ENCODE measurements around the gene ZNF862.
"Not testable (repeated sequence)": the region's sequence is repeated elsewhere in the genome, so short reads cannot be mapped to it uniquely, and the experiment has no call there.

ZNF862 gene

DNA sequence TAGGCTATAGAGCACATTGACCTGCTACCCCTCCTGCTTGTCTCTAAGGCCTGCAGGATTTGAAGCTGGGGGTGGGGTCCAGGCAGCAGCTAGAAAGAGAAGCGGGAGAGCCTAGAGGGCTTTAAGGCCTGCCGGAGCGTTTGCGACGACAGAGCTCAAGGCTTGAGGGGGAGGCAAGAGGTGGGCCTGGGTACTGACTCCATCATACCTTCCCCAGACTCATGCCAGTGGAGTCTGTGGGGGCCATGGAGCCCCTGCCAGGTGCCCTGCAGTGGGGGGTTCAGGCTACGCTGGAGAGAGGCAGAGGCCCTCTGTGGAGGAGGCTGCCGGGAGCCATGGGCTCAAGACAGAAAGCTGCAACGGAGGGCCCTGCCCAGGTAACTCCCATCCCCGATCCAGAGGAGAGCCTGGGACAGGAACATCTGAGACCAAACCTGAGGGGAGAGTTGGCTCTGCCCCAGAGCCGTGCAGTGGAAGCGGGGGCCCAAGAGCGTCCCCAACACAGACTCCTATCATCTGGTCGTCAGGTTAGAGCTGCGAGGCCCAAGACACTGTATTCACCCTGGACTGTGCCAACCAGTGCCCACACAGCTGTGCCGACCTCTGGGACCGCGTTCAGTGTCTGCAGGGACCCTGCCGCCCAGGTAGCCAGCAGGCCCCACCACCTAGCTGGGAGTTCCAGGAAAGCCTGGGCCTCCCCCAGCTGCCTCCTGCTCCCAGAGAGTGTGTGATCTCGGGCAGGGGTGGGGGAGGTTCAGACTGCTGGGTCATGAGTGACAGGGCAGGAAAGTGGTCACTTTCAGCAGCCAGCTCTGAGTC lies 13.2 kb upstream of the ZNF862 start:
- no peak for DNase-seq (ENCODE audit: low spot score)

DNA sequence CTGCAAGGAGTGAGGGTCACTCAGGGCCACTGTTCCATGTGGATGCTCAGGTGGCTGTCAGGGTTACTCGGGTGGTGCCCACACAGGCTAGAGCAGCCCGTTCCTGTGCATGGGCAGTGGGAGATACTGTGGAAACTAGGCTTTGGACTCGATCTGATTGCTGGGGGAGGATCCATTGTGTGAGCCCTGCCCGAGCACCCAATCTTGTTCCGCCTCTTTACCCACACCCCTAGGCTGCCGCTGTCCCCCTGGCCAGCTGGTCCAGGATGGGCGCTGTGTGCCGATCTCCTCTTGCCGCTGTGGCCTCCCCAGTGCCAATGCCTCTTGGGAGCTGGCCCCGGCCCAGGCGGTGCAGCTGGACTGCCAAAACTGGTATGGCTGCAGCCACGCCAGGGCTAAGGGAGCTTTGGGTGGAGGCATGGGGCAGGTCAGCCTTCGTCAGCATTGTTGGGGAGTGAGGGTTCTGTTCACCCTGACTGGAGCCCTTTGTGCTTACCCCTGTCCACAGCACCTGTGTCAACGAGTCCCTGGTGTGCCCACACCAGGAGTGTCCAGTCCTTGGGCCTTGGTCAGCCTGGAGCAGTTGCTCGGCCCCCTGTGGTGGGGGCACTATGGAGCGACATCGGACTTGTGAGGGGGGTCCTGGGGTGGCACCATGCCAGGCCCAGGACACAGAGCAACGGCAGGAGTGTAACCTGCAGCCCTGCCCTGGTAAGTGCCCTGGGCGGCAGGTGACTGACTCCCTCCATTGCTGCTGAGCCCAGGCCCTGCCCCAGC lies 12.4 kb upstream of the ZNF862 start:
- no peak for DNase-seq (ENCODE audit: low spot score)

DNA sequence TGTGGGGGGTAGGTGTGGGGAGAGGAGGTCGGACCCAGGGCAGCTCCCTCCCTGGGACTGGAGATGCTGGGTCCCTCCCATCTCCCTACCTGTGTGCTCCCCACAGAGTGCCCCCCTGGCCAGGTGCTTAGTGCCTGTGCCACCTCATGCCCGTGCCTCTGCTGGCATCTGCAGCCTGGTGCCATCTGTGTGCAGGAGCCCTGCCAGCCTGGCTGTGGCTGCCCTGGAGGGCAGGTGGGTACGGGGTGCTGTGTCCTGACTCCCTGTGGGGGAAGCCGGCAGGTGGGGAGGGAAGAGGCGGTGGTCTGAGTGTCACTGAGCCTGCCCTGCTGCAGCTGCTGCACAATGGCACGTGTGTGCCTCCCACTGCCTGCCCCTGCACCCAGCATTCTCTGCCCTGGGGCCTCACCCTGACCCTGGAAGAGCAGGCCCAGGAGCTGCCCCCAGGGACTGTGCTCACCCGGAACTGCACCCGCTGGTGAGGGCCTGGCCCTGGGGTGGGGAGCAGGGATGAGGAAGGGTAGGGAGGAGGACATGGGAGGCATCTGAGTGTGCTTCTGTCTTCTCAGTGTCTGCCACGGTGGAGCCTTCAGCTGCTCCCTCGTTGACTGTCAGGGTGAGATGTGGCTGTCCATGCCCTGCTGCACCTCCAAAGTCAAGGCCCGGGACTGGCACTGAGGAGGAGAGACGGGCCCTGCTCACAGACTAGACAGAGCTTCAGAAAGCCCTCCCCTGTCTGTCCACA lies 11.7 kb upstream of the ZNF862 start:
- no peak for DNase-seq (ENCODE audit: low spot score)

DNA sequence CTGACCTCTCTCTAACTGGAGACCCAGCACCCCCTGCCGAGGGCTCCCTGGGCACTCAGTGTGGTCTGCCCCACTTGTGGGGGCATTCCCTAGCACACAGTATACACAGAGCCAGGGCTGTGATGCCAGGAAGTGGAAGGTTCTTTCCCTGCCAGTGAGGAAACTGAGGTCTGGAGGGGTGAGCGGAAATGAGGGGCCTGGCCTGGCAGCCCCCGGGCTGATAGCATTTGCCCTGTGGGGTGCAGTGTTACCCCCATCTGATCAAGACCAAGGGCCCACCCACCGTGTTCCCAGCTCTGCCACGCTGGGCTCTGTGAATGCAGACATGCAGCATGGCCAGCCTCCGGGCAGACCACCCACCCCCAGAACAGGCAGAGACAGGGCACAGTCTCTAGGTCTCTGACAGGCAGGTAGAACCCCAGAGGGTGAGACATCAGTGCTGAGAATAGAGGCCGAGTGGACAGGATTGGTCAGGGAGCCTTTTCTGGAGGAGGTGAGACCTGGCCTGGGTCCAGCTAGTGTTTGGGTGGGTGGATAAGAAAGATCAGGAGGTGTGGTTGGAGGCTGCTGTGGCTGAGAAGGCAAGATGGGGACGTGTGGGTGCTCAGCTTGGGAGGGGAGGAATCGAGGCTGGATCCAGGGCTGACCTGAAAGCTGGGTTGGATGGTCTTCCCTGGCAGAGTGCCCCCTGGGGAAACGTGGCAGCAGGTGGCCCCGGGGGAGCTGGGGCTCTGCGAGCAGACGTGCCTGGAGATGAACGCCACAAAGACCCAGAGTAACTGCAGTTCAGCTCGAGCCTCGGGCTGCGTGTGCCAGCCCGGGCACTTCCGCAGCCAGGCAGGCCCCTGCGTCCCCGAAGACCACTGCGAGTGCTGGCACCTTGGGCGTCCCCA lies 10.8 kb upstream of the ZNF862 start:
- DNase-seq (ENCODE audit: low spot score): no peak

DNA sequence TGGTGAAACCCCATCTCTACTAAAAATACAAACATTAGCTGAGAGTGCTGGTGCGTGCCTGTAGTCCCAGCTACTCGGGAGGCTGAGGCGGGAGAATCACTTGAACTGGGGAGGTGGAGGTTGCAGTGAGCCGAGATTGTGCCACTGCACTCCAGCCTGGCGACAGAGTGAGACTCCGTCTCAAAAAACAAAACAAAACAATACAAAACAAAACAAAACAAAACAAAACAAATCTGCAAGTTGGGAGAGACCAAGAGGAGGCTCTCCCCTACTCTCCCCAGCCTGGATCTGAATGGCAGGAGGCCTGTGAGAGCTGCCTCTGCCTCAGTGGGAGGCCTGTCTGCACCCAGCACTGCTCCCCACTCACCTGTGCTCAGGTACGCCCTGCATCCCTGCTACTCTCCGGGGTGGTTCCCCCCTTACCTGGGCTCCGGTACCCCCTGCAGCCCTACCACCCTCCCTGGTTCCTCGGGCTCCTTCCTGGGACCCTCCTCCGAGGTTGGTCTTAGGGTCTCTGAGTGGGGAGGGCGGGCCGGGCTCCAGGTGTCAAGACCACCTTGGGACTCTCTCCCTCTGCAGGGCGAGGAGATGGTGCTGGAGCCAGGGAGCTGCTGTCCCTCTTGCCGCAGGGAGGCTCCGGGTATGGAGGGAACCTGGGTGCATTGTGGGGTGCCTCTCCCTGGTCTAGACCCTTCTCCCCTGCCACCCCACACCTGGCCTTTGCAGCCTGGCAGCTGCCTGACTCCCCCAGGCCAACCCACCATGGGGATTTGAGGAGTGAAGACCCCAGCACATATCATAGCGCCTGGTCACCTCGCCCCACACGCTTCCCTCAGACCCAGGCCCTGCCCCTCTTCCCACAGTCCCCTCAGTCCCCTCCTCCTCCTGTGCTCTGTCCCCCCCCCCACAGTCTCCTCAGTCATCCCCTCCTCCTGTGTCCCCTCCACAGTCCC lies 9.5 kb upstream of the ZNF862 start:
- no peak for DNase-seq (ENCODE audit: low spot score)

DNA sequence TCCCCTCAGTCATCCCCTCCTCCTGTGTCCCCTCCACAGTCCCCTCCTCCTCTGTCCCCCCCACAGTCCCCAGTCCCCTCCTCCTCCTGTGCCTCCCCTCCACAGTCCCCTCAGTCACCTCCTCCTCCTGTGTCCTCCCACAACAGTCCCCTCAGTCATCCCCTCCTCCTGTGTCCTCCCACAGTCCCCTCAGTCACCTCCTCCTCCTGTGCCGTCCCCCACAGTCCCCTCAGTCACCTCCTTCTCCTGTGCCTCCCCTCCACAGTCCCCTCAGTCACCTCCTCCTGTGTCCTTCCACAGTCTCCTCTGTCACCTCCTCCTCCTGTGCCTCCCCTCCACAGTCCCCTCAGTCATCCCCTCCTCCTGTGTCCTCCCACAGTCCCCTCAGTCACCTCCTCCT lies 7.6 kb upstream of the ZNF862 start:
- not testable (repeated sequence) for DNase-seq (ENCODE audit: low spot score)

DNA sequence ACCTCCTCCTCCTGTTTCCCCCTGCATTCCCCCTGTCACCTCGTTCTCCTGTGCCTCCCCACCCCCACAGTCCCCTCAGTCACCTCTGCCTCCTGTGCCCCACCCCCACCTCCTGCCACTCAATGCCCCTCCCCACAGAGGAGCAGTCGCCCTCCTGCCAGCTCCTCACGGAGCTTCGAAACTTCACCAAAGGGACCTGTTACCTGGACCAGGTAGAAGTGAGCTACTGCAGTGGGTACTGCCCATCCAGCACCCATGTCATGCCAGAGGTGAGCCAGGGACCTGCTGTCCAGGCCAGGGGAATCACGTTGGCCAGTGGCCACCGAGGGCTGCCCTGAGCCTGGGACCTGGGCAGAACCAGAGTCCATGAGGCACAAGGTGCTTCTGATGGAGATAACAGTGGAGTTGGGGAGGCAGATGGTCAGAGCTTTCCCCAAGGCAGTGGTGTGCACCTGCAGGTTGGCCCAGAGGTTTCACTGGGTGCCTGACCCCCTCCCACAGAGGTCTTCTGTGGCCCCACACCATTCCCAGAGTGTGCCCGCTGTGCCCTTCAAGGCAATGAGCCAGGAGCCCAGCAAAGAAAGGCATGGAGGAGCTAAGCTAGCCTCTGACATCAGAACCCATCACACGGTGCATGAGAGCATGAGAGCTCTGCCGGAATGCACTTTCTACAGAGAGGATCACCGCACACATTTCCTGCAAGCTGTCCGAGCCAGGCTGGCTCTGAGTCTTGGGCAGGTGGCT lies 7.0 kb upstream of the ZNF862 start:
- no peak for DNase-seq (ENCODE audit: low spot score)

DNA sequence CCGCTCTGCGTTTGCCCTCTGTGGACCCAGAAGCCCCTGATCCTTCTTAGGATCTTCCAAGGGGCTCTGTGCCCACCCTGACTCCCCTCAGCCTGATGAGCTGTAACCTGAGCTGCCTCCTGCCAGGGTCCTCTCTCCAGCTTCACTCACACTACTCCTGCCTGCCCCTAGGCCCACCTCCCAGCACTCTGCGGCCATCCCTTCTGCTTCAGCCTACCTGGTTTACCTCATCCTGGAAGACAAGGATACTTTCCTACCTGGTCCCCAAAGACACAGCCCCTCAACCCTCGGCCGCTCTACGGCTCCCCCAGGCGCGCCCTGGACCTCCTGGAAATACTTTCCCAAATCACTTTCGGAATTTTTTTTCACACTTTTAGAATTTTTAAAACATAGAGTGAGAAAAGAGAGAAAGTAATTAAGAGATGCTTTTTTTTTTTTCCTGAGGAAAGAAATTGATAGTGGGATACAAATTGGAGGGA lies 6.4 kb upstream of the ZNF862 start:
- no peak for DNase-seq (ENCODE audit: low spot score)

DNA sequence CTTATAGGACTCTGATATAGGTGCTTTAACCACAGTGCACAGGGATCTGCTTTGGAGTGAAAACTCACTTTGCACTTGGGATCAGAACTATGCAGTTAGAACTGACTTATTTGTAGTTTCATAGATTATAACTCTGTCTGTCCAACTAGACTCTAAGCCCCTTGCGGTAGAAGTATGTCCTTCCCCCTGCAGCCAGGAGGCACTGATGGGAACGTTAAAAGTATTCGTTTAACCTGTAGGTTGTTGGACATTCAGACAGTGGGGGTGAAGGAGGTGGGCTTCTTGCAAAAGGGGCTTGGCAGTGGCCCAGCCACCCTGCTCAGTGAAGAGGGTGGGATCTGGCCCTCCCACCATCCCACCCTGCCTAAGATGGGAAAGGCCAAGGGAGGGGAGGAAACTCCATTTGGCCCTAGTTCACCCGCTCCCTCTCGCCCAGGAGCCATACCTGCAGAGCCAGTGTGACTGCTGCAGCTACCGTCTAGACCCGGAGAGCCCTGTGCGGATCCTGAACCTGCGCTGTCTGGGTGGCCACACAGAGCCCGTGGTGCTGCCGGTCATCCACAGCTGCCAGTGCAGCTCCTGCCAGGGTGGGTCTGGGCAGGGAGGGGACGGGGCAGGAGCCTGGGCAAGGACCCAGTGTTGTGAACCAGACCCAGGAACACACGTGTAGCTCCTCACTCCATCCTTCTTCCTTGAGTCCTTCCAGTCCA lies 5.7 kb upstream of the ZNF862 start:
- DNase-seq (ENCODE audit: low spot score): no peak

DNA sequence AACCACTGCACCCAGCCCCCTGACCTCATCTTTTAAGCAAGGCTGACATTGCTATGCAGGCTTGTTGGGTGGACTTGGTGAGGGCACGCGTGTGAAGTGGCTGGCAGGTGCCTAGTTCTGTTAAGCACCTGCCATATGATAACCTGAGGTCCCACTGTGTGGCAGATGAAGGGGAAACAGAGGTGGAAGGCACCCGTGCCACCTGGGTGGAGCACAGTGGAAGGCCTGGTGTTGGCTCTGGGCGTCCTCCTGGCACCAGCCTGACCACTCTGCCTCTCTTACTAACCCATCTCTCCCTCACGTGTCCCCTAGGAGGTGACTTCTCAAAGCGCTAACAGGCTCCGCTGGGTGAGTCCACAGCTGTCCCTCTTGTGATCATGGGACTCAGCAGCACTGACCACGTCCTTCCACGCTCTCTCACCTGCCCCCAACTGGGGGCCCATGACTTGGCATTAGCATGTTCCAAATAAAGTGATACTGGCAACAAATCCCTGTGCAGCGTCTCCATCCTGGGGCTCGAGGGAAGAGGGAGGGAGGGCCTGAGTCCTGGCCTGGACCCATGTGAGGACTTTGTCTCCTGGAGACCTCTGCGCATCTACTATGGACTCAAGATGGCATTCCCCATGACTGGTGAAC lies 4.6 kb upstream of the ZNF862 start:
- DNase-seq (ENCODE audit: low spot score): no peak

DNA sequence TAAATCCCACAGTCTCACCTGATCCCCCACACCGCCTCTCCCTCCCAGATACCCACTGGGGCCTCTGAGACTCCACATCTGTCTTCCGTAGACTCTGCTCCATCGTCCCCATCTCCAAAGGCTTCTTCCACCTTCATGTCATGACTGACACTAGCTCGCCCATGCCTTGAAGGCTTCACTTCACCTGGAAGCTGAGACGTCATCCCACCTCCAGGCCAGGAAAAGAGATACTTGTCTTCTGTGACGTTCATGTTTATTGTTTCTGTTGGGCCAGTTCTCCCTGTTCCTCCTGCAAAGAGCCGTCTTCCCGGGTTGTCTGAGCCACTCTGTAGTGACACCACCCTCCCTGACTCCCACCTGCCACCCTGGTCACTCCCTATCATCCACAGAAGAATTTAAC lies 3.6 kb upstream of the ZNF862 start:
- DNase-seq (ENCODE audit: low spot score): no peak

DNA sequence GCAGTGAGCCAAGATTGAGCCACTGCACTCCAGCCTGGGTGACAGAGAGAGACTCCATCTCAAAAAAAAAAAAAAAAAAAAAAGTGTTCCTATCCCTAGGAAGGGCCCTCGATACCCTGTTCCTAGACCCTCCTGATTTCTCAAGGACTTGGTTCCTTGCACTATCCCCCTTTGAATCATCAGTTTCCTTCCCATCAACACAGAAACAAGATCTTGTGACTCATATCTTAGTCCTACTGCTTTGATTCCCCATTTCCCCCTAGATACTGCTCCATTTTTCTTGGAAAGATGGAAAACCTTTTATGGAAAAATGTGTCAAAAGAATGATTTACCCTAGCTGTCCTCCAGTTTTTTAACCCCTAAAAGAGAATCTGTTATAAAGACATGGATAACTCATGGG lies 1.7 kb upstream of the ZNF862 start:
- DNase-seq (ENCODE audit: low spot score): no peak

DNA sequence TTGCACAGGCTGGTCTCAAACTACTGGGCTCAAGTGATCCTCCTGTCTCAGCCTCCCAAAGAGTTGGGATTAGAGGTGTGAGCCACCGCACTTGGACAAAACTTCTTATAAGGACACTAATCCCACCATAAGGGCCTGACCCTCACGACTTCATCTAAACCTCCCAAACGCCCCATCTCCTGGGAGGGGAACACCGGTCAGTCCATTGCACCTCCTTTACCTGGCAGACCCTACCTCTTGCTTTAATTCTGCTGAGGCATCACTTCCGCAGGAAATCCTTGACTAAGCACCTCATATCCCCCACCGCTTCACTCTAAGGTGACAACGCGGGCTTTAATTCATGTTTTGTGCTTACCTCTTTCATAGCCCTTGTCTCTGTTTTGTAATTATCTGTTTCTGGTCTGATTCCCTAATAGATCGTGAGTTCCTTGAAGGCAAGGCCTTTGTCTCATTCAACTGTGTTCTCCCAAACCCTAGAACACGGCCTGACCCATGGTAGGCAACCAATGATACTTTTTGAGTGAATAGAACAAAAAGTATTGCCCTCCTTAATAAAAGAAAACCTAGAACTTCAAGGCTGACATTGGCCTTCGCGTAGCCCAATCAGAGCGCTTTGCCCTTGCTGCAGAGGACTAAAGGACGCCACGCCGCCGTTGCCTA lies 481 bp upstream of the ZNF862 start:
- no peak for DNase-seq (ENCODE audit: low spot score)

DNA sequence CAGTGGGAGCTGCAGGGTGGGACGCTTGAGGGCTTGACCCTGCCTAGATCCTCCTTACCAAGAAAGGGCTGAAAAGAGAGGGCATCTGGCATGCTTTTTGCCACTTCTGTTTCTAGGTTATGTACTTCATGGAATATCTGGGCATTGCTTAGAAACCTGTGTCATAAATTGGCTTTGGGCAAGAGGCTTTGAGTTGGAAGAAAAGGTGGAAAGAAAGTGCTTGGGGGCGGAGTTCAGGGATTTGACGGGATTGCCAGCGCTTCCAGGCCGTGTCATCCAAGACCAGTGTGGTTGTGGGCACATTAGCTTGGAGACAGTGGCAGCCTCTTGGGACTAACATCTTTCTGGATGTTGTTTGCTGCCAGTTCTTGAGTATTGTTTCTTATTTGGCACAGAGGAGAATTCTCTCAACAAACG lies 825 bp downstream of the ZNF862 start:
- no peak for DNase-seq (ENCODE audit: low spot score)

DNA sequence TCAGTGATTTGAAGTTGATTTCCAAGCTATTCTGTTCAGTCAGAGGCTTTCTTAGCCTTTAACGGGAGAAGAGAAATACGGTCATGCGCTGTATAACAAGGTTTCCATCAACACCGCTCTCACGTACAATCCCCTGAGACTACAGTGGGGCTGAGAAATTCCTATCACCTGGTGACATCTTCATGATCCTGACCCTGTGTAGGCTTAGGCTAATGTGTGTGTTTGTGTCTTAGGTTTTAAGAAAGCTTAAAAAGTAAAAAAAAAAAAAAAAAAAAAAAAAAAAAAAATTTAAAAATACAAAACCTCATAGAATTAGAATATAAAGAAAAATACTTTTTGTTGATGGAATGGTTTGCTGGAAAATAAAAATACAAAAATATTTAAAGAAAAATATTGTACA lies 1.8 kb downstream of the ZNF862 start:
- no peak for DNase-seq (ENCODE audit: low spot score)

DNA sequence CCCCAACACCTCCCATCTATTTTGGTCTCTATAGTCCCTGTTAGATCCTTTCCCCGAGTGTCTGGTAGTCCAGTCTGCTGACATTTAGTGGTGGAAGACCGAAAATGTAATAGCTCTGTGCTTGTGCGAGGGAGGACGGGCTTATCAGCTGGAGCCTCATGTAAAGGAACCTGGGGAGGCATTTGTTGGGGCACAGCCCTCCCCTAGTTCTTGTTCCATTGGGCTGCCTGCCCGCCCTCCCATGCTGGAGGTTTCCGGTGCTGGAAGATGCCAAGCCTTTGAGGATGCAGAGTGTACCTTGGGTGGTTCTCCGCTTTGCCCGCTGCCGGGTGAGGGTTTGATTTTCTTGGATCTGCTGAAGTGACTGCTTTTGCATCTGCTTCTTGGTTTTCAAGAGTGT lies 5.4 kb downstream of the ZNF862 start:
- no peak for DNase-seq (ENCODE audit: low spot score)

DNA sequence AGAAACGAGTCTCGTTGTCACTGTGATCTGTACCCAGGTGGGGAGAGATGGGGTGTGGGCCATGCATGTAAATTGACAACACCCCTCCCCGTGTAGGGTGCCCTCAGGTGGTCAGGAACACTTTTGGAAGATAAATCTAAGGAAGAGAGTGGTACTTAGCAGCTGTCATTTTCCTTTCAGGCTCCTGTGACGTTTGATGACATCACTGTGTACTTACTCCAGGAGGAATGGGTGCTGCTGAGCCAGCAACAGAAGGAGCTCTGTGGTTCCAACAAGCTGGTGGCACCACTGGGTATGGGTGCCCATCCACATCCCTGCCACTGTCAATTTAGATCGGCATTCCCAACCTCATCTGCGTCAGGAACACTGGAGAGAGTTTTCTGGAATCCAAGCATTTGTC lies 6.3 kb downstream of the ZNF862 start:
- no peak for DNase-seq (ENCODE audit: low spot score)

All from Ammon's horn (tissue), 1 donor.